Osteocyte (in vitro differentiated cells): Measurements from ENCODE around the gene ZNF668. TPM values are rescaled to one million over a fixed set of nuclear protein-coding genes. Genes with fewer than 3 reads are reported as not detected.
A peak's percentile ranks its signal among the peaks of the same experiment; 100 is the strongest.

ENCODE experiments used
- DNase-seq: peaks from one replicate; pipeline ENCODE4 v3.0.0; 2021; ENCODE audit warnings: mixed read lengths; ENCODE audit not compliant: unreplicated experiment; ENCODE audit errors: extremely low spot score
- H3K27ac Mint-ChIP-seq: one replicate; pipeline ENCODE4 v1.8.0; 2021; ENCODE audit warnings: mild to moderate bottlenecking, mixed read lengths; ENCODE audit not compliant: unreplicated experiment
- H3K27me3 Mint-ChIP-seq: one replicate; pipeline ENCODE4 v1.8.0; 2021; ENCODE audit warnings: mixed read lengths; ENCODE audit not compliant: unreplicated experiment
- H3K36me3 Mint-ChIP-seq: one replicate; pipeline ENCODE4 v1.8.0; 2021; ENCODE audit warnings: mixed read lengths; ENCODE audit not compliant: unreplicated experiment
- H3K4me1 Mint-ChIP-seq: one replicate; pipeline ENCODE4 v1.8.0; 2021; ENCODE audit warnings: mixed read lengths; ENCODE audit not compliant: unreplicated experiment
- H3K4me3 Mint-ChIP-seq: one replicate; pipeline ENCODE4 v1.8.0; 2021; ENCODE audit warnings: mild to moderate bottlenecking, moderate library complexity, mixed read lengths; ENCODE audit not compliant: unreplicated experiment
- H3K9me3 Mint-ChIP-seq: one replicate; pipeline ENCODE4 v1.8.0; 2021; ENCODE audit warnings: mixed read lengths; ENCODE audit not compliant: unreplicated experiment
- total RNA-seq: library from RNA; stranded (reverse); gene quantifications from 2 replicates; pipeline ENCODE4 v1.2.1, GENCODE V29; 2021
- TF ChIP-seq, protein P1 (sequence below): fragments of 200-600 bp; sonication (generic); IDR thresholded peaks from 2 replicates; pipeline ENCODE4 v1.5.0; 2021; ENCODE audit warnings: antibody characterized with exemption, mild to moderate bottlenecking, moderate library complexity

The ZNF668 gene
- total RNA-seq, 1 donor from 2014 or later, result 13.2 TPM

DNA sequence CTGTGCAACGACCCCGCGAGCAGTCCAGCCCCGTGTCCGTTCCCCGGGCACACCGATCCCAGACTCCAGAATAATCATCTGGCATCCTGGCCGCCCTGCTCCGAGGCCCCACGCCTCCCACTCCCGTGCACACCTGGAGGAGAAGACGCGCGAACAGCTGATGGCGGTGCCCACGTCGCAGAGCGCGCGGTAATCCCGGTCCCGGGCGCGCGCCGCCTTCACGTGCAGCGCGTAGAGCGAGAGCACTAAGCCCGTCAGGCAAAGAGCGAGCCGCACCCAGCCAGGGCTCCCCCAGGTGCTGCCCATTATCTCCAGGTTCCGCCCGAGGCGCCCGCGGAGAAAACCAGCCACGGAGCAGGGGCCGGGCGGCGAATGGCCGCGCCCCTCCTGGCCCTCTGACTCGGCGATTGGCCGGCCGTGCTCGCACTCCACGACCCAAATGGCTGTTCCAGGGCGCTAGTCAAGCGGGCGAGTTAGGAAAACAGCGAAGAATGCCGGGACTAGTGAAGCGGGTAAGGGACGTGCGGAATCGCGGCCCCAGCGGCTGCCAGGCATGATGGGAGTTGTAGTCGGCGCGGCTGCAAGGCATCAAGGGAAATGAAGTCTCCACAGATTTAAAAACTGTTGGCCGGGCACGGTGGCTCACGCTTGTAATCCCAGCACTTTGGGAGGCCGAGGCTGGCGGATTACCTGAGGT lies 20.5 kb upstream of the ZNF668 start, which contains the start of gene VKORC1:
TSS of gene VKORC1 (minus strand) at position 374 of the 697 bp plus-strand sequence. CDS start at position 306, 68 bp downstream.
- Mint-ChIP-seq H3K36me3 (peaks cover 3% of the 10 kb centered on the region), H3K4me1 (peaks cover 28% of the 10 kb centered on the region), H3K9me3 (no peaks in the 10 kb centered on the region), H3K27ac (peak within 1 kb of the TSS; percentile 94), H3K27me3 (no peaks in the 10 kb centered on the region), H3K4me3 (peak within 1 kb of the TSS; percentile 95)
- peak; percentile 97 for DNase-seq
- TF ChIP-seq, protein P1, sequence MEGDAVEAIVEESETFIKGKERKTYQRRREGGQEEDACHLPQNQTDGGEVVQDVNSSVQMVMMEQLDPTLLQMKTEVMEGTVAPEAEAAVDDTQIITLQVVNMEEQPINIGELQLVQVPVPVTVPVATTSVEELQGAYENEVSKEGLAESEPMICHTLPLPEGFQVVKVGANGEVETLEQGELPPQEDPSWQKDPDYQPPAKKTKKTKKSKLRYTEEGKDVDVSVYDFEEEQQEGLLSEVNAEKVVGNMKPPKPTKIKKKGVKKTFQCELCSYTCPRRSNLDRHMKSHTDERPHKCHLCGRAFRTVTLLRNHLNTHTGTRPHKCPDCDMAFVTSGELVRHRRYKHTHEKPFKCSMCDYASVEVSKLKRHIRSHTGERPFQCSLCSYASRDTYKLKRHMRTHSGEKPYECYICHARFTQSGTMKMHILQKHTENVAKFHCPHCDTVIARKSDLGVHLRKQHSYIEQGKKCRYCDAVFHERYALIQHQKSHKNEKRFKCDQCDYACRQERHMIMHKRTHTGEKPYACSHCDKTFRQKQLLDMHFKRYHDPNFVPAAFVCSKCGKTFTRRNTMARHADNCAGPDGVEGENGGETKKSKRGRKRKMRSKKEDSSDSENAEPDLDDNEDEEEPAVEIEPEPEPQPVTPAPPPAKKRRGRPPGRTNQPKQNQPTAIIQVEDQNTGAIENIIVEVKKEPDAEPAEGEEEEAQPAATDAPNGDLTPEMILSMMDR, result no peak

- no peaks in the 10 kb centered on the region for H3K27me3 Mint-ChIP-seq
- H3K27ac Mint-ChIP-seq, result peak overlapping the region; percentile 94
- H3K4me1 Mint-ChIP-seq, result peaks cover 28% of the 10 kb centered on the region
- peaks cover 3% of the 10 kb centered on the region for H3K36me3 Mint-ChIP-seq
- TF ChIP-seq, protein P1, result no peak
- no peaks in the 10 kb centered on the region for H3K9me3 Mint-ChIP-seq
- no peak for DNase-seq
- peak overlapping the region; percentile 95 for H3K4me3 Mint-ChIP-seq
Measured at GRCh38 chr16:31094088-31094423, 20.0 kb upstream of the ZNF668 start.

DNA sequence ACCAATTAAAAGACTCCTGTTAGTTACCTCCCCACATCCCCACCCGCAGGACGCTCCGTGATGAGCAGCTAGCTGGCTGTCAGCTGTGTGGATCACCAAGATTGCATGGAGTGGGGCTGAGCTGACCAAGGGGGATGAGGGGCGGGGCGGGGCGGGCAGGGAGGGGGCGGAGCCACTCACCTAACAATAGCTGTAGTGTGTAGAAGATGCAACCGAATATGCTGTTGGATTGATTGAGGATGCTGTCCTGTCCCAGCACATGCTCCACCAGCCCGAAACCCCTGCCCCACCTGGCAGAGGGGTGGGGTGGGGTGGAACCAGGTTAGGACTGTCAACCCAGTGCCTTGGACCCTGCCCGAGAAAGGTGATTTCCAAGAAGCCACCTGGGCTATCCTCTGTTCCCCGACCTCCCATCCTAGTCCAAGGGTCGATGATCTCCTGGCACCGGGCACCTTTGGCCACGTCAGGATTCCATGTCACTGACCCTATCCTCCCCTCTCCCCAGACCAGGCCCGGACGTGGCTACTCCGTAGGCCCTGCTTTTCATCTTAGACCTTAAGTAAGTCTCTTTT lies 19.2 kb upstream of the ZNF668 start:
- Mint-ChIP-seq H3K27me3 (no peaks in the 10 kb centered on the region), H3K27ac (peak overlapping the region; percentile 94)
- TF ChIP-seq, protein P1, result no peak

DNA sequence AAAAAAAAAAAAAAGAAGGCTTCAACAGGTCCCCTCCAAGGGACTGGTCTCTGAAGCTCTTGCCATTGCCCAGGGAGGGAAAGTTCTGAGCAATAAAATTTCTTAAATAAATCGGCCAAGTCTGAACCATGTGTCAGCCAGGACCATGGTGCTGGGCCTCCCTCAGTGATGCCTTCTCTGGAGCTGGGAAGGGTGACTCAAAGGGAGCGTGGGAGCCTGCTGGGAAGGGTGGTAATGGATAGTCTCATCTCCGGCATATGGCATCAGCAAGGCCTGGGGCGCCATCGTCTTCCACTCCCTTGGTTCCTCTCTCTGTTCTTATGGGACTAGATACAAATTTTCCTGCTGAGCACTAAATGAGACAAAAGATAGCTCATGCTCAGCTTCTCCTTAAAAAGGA lies 18.3 kb upstream of the ZNF668 start:
- TF ChIP-seq, protein P1, result no peak
- Mint-ChIP-seq H3K9me3 (no peaks in the 10 kb centered on the region), H3K4me1 (peaks cover 28% of the 10 kb centered on the region), H3K4me3 (no peak overlapping the region), H3K27me3 (no peaks in the 10 kb centered on the region), H3K36me3 (peaks cover 3% of the 10 kb centered on the region), H3K27ac (no peak overlapping the region)
- no peak for DNase-seq

More for the DNA sequence above, 19.2 kb upstream of the ZNF668 start:
- Mint-ChIP-seq H3K36me3 (peaks cover 3% of the 10 kb centered on the region), H3K9me3 (no peaks in the 10 kb centered on the region), H3K4me1 (peaks cover 28% of the 10 kb centered on the region), H3K4me3 (peak overlapping the region; percentile 95)
- DNase-seq, result no peak

GRCh38 chr16:31090540-31090939 lies 16.5 kb upstream of the ZNF668 start:
- Mint-ChIP-seq H3K4me1 (peaks cover 25% of the 10 kb centered on the region), H3K27ac (peak overlapping the region; percentile 34)

More at GRCh38 chr16:31090540-31090939, 16.5 kb upstream of the ZNF668 start:
- Mint-ChIP-seq H3K9me3 (no peaks in the 10 kb centered on the region), H3K27me3 (no peaks in the 10 kb centered on the region), H3K36me3 (peaks cover 3% of the 10 kb centered on the region), H3K4me3 (no peak overlapping the region)
- TF ChIP-seq, protein P1, result no peak
- no peak for DNase-seq
